Measurements from ENCODE around the gene LRRC4C.

- no peak for TF ChIP-seq POLR2A (IDR thresholded peaks at IDR 0.05; ENCODE audit: low read depth, low read length)
- no peak for TF ChIP-seq POLR2AphosphoS5 (IDR thresholded peaks at IDR 0.05; ENCODE audit: low read depth, low read length)
- TF ChIP-seq TAF1 (IDR thresholded peaks at IDR 0.05; ENCODE audit: borderline replicate concordance, low read depth, low read length) = no peak
Observed at GRCh38 chr11:40118780-40119179, 1340.7 kb downstream of the LRRC4C start.

Measured in GM12892 (cell line).